Upper lobe of left lung (tissue), 4 donors: ENCODE measurements around the gene DLG5.

Source experiments
- POLR2A ChIP-seq, 4 donors: fragments of 450-650 bp; IDR thresholded peaks; one replicate each; pipeline ENCODE4 v1.5.1; 2016 to 2017; ENCODE audit warnings: antibody characterized with exemption in 4 of 4, mild to moderate bottlenecking in 2 of 4
- POLR2AphosphoS5 ChIP-seq, 2 donors: sonication (generic); formaldehyde crosslinking; IDR thresholded peaks; one replicate each; pipeline ENCODE4 v1.5.1; 2017; ENCODE audit warnings: antibody characterized with exemption in 2 of 2
- TF ChIP-seq, protein P1 (sequence below), 6 experiments: fragments of 450-650 bp in 4 of 6; fragments of 200-600 bp in 2 of 6; sonication (generic) in 2 of 6; IDR thresholded peaks; one replicate each; pipeline ENCODE4 v1.5.1; 2016 to 2019; ENCODE audit warnings: antibody characterized with exemption in 6 of 6

DNA sequence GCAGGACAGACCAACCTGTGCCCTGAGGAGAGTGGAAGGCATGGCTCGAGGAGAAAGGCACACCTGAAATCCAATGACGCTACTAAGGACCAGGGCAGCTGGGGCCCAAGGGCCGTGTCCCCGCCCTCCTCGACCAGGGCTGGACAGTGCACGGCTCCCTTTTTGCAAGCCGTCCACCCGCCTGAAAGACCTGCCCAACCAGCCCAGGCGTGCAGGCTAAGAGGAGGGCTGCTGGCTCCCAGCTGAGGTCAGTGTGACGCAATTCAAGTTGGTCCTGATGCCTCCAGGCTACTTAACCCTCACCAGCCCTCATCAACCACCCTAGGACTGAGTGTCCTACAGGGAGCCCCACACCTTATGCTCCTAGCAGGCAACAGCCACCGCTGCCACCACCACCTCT is 69.3 kb downstream of the DLG5 start:
- TF ChIP-seq, protein P1, sequence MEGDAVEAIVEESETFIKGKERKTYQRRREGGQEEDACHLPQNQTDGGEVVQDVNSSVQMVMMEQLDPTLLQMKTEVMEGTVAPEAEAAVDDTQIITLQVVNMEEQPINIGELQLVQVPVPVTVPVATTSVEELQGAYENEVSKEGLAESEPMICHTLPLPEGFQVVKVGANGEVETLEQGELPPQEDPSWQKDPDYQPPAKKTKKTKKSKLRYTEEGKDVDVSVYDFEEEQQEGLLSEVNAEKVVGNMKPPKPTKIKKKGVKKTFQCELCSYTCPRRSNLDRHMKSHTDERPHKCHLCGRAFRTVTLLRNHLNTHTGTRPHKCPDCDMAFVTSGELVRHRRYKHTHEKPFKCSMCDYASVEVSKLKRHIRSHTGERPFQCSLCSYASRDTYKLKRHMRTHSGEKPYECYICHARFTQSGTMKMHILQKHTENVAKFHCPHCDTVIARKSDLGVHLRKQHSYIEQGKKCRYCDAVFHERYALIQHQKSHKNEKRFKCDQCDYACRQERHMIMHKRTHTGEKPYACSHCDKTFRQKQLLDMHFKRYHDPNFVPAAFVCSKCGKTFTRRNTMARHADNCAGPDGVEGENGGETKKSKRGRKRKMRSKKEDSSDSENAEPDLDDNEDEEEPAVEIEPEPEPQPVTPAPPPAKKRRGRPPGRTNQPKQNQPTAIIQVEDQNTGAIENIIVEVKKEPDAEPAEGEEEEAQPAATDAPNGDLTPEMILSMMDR (IDR thresholded peaks at IDR 0.05) = no peak
- TF ChIP-seq POLR2A (IDR thresholded peaks at IDR 0.05) = no peak
- TF ChIP-seq POLR2AphosphoS5 (IDR thresholded peaks at IDR 0.05) = no peak
